NT2/D1 (cell line): ENCODE measurements around the gene POLR3H.
A peak's percentile ranks its signal among the peaks of the same experiment; 100 is the strongest.

Experiments
- DNase-seq: peaks from one replicate; pipeline ENCODE4 v3.0.0-alpha.2; 2011; ENCODE audit warnings: low read depth, low spot score
- H3K27me3 ChIP-seq: 2 replicates; pipeline ENCODE4 v1.6.0; 2011; ENCODE audit warnings: mild to moderate bottlenecking; ENCODE audit not compliant: insufficient read length, insufficient read depth
- H3K36me3 ChIP-seq: 2 replicates; pipeline ENCODE4 v1.6.1; 2011; ENCODE audit warnings: mild to moderate bottlenecking, low read length, mixed read lengths; ENCODE audit not compliant: insufficient read depth, insufficient read length
- H3K4me1 ChIP-seq: 2 replicates; pipeline ENCODE4 v1.5.1; 2011; ENCODE audit not compliant: insufficient read depth, insufficient read length
- H3K4me3 ChIP-seq: 2 replicates; pipeline ENCODE4 v1.5.1; 2011; ENCODE audit warnings: low read depth; ENCODE audit not compliant: insufficient read length
- H3K9ac ChIP-seq: 2 replicates; pipeline ENCODE4 v1.6.0; 2011; ENCODE audit warnings: low read depth; ENCODE audit not compliant: insufficient read length
- H3K9me3 ChIP-seq: 2 replicates; pipeline ENCODE4 v1.5.1; 2011; ENCODE audit warnings: mild to moderate bottlenecking, low read length; ENCODE audit not compliant: insufficient read depth
- SUZ12 ChIP-seq: IDR thresholded peaks from 2 replicates; pipeline ENCODE4 v1.6.1; 2011; ENCODE audit not compliant: insufficient read length, insufficient read depth; ENCODE audit errors: extremely low read depth
- YY1 ChIP-seq: IDR thresholded peaks from 2 replicates; pipeline ENCODE4 v1.6.1; 2011; ENCODE audit not compliant: insufficient read length, insufficient read depth
- ZNF274 ChIP-seq: IDR thresholded peaks from 2 replicates; pipeline ENCODE4 v1.6.1; 2011; ENCODE audit warnings: mild to moderate bottlenecking, low read depth, low read length

The POLR3H gene

GRCh38 chr22:41556561-41556960, 12.3 kb upstream of the POLR3H start:
- Histone ChIP-seq H3K4me3 (no peak overlapping the region), H3K9me3 (no peaks in the 10 kb centered on the region), H3K9ac (no peak overlapping the region), H3K36me3 (no peaks in the 10 kb centered on the region), H3K27me3 (no peaks in the 10 kb centered on the region), H3K4me1 (peaks cover 8% of the 10 kb centered on the region)
- no peak for DNase-seq
- TF ChIP-seq ZNF274 = no peak
- TF ChIP-seq SUZ12 = no peak
- no peak for TF ChIP-seq YY1

- TF ChIP-seq SUZ12 (no peak), ZNF274 (no peak), YY1 (no peak)
- Histone ChIP-seq H3K9me3 (no peaks in the 10 kb centered on the region), H3K36me3 (no peaks in the 10 kb centered on the region), H3K9ac (peak overlapping the region; percentile 25), H3K27me3 (no peaks in the 10 kb centered on the region), H3K4me1 (peaks cover 7% of the 10 kb centered on the region), H3K4me3 (no peak overlapping the region)
- DNase-seq = no peak
Measured at GRCh38 chr22:41555325-41555982, 11.2 kb upstream of the POLR3H start.

GRCh38 chr22:41551877-41552582, 7.8 kb upstream of the POLR3H start:
- Histone ChIP-seq H3K4me1 (no peaks in the 10 kb centered on the region), H3K27me3 (no peaks in the 10 kb centered on the region), H3K9me3 (no peaks in the 10 kb centered on the region), H3K4me3 (no peak overlapping the region), H3K9ac (no peak overlapping the region), H3K36me3 (no peaks in the 10 kb centered on the region)
- TF ChIP-seq ZNF274 = no peak
- TF ChIP-seq SUZ12 = no peak
- TF ChIP-seq YY1 = no peak
- no peak for DNase-seq

- DNase-seq = no peak
Measured at GRCh38 chr22:41550952-41551491, 6.8 kb upstream of the POLR3H start.

GRCh38 chr22:41548830-41549211, 4.6 kb upstream of the POLR3H start:
- H3K27me3 ChIP-seq = no peaks in the 10 kb centered on the region
- no peak for TF ChIP-seq YY1
- TF ChIP-seq ZNF274 = no peak
- TF ChIP-seq SUZ12 = no peak
- no peaks in the 10 kb centered on the region for H3K36me3 ChIP-seq
- H3K4me1 ChIP-seq = no peaks in the 10 kb centered on the region
- no peaks in the 10 kb centered on the region for H3K9me3 ChIP-seq
- no peak for DNase-seq
- no peak overlapping the region for H3K9ac ChIP-seq
- H3K4me3 ChIP-seq = no peak overlapping the region

More at GRCh38 chr22:41550952-41551491, 6.8 kb upstream of the POLR3H start:
- Histone ChIP-seq H3K4me1 (no peaks in the 10 kb centered on the region), H3K9me3 (no peaks in the 10 kb centered on the region), H3K27me3 (no peaks in the 10 kb centered on the region), H3K4me3 (no peak overlapping the region), H3K9ac (no peak overlapping the region), H3K36me3 (no peaks in the 10 kb centered on the region)
- TF ChIP-seq ZNF274 (no peak), SUZ12 (no peak), YY1 (no peak)

GRCh38 chr22:41544671-41545476, 604 bp upstream of the POLR3H start:
- H3K36me3 ChIP-seq = peaks cover 23% of the 10 kb centered on the region
- no peaks in the 10 kb centered on the region for H3K4me1 ChIP-seq
- H3K9ac ChIP-seq = no peak overlapping the region
- H3K4me3 ChIP-seq = peak overlapping the region; percentile 92
- H3K27me3 ChIP-seq = no peaks in the 10 kb centered on the region
- no peaks in the 10 kb centered on the region for H3K9me3 ChIP-seq
- DNase-seq = no peak
- TF ChIP-seq ZNF274 = no peak
- TF ChIP-seq YY1 = no peak
- TF ChIP-seq SUZ12 = no peak
